HG03571 (cell line): ENCODE measurements around the gene PRSS57.
"Not testable (repeated sequence)": the region's sequence is repeated elsewhere in the genome, so short reads cannot be mapped to it uniquely, and the experiment has no call there.

ENCODE experiments used
- ATAC-seq: cut with Tn5 transposase; IDR thresholded peaks from one replicate; pipeline ENCODE4 v1.9.1; 2021; ENCODE audit not compliant: unreplicated experiment

Gene PRSS57

DNA sequence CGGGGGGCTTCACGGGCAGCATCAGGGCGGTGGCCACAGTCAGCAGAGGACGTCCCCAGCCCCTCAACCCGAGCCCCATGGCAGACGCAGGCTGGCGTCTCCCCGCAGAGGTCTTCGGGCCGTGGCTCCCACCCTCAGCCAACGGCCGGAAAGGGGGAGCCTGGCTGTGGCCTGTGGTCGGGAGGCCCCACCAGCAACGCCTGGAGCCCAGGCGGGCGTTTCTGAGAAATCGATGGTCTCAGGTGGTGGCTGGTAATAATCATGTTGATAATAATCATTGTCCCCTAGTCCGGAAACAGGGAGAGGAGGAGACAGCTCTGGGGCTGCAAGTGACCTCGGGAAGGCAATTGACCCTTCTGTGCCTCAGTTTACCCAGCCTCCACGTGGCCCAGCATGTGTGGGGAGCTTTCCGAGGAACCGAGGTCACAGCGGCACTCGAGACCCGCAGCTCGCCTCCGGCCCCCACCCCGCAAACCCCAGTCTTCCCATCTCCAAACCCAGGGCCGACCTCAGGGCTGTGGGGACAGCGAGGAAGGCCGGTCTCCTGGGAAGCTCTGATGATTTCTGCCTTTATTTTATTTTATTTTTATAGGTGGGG lies at the start of gene PRSS57:
PRSS57 (minus strand) TSS at position 101 of the 598 bp plus-strand sequence; CDS start at position 79, 22 bp downstream.
- no peak for ATAC-seq

DNA sequence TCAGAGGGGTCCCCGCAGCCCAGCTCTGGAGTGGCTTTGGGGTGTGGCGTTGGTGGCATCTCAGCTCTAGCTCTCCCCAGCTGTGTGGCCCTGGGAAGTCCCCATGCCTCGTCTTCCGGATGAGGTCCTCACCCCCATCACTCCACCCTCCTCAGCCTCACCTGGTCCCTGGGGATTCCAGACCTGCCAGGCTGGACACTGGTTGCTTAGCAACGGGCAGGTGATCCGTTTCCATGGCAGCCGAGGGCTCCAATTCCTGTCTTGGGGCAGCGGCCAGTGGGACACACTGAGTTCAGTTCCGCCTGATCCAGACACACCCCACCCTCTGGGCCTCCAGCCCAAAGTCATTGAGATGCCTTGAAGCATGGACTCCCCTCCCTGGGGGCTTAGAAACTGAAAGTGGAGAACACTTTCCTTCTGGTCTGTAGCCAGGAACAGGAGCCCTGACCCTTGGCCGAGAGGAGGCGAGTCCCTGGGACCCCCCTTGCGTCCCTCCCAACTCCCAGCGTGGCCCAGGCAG lies 48.0 kb upstream of the PRSS57 start:
- no peak for ATAC-seq

- ATAC-seq = no peak
Measured at GRCh38 chr19:742540-743075, 47.4 kb upstream of the PRSS57 start.

- ATAC-seq = no peak
Measured at GRCh38 chr19:741506-742131, 46.4 kb upstream of the PRSS57 start.

DNA sequence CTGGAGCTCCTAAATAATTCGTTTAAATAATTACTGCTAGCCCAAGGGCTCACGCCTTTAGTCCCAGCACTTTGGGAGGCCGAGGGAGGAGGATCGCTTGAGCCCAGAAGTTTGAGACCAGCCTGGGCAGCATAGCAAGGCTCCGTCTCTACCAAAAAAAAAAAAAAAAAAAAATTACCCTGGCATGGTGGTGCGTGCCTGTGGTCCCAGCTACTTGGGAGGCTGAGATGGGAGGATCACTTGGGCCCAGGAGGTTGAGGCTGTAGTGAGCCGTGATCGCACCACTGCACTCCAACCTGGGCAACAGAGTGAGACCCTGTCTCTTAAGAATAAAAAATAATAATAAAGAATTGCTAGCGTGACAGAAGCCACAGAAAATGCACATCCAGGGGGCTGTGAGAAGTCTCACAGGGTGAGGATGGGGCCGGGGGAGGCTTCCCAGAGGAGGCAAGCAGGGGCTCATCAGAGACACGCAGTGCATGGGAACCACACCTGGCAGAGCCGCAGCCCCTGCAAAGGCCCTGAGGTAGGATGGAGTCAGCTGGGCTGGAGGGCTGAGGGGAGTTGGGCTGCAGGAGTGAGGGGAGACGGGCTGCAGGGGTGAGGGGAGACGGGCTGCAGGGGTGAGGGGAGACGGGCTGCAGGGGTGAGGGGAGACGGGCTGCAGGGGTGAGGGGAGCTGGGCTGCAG lies 45.7 kb upstream of the PRSS57 start:
- ATAC-seq = not testable (repeated sequence)

- ATAC-seq = no peak
Measured at GRCh38 chr19:739998-740715, 44.9 kb upstream of the PRSS57 start.

GRCh38 chr19:738509-739128 lies 43.4 kb upstream of the PRSS57 start:
- no peak for ATAC-seq

- no peak for ATAC-seq
Measured at GRCh38 chr19:737591-738093, 42.4 kb upstream of the PRSS57 start.

DNA sequence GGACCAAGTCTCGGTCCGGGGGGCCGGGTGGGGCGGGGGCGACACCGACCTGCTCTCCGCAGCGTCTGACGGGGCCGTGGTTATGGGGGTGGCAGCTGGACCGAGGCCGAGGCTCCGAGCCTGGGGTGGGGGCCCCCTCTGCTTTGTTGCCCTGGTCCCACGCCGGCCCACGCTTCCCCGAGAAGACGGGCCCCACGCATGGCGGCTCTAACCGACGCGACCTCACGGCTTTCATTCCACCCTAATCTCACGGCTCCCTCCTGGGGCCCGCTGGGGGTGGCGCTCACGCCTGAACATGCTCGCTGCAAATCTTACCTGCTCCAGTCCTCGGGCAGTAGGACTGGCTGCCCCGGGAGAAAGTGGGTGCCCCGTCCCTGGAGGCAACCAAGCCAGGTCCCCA lies 40.9 kb upstream of the PRSS57 start:
- ATAC-seq = no peak

- ATAC-seq = no peak
Measured at GRCh38 chr19:734716-735115, 39.5 kb upstream of the PRSS57 start.

- ATAC-seq = no peak
Measured at GRCh38 chr19:732148-733069, 37.2 kb upstream of the PRSS57 start.

- no peak for ATAC-seq
Measured at GRCh38 chr19:731000-731399, 35.7 kb upstream of the PRSS57 start.

DNA sequence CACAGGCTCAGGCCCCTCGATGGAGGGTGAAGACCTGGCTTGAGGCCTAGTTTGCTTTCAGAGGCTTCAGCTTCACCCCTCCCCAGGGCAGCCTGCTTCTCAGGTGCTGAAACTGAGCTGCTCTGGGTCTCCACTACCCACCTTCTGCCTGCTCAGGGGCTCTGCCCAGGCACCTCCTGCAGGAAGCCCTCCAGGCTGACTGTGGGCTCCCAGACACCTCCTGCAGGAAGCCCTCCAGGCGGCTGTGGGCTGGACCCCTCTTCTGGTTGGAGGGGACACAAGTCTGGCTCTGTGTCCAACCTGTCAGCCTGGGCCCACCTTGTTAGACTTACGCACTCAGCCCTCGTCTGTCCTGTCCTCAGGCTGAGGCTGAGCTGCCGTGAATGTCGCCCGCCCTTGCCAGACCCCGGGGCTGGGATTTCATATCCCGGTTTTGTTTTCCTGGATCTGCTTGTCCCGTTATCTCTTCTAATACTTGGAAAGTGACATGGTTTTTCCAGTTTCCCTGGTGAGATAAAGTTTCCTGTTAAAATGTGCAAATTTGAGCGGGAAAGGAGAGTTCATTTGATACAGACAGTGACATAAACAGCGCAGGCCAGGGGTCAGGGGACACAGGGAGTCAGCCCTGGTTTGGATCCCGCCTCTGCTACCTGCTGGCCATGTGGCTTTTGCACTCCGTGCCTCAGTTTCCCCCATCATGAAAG lies 34.9 kb upstream of the PRSS57 start:
- no peak for ATAC-seq

- ATAC-seq = not testable (repeated sequence)
Measured at GRCh38 chr19:729564-729963, 34.3 kb upstream of the PRSS57 start.

GRCh38 chr19:728011-728410 lies 32.8 kb upstream of the PRSS57 start:
- no peak for ATAC-seq

DNA sequence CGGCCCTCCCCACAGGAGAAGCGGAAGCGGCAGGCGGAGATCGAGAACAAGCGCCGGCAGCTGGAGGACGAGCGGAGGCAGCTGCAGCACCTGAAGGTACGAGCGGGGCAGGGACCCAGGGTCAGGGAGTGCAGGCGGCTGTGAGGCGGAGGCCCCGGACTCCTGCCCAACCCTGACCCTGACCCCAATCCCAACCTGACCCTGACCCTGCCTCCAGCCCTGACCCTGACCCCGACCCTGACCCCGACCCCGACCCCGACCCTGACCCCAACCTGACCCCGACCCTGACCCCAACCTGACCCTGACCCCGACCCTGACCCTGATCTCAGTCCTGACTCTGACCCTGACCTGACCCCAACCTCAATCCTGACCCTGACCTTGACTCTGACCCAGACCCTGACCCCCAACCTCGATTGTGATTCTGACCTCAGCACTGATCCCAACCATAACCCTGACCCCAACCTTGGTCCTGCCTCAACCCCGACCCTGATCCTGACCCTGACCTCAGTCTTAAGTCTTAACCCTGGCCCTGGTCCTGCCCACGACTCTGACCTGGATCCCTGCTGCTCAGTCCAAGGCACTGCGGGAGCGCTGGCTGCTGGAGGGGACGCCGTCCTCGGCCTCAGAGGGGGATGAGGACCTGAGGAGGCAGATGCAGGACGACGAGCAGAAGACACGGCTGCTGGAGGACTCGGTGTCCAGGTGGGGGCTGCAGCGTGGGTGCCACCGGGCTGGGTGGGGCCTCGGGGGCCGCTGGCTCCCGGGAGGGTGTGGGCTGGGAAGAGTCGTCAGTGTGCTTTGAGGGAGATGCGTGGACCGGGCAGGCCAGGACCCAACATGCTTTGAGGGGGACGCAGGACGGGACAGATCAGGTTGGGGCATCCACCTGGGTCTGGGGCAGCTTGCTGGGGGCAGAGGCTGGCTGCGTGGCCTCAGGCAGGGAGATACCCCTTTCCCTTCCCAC lies 32.0 kb upstream of the PRSS57 start:
- ATAC-seq = no peak

- no peak for ATAC-seq
Measured at GRCh38 chr19:725461-726089, 30.3 kb upstream of the PRSS57 start.
